Adrenal gland (tissue), 5 donors: ENCODE results near the gene SELENOM.

Experiments
- POLR2A ChIP-seq, 2 donors: fragments of 450-650 bp; IDR thresholded peaks; one replicate each; pipeline ENCODE4 v1.6.1; 2017; ENCODE audit warnings: antibody characterized with exemption in 2 of 2, mild to moderate bottlenecking in 2 of 2, moderate library complexity in 1 of 2
- TF ChIP-seq, protein P1 (sequence below), 6 experiments: fragments of 450-650 bp in 4 of 6; fragments of 200-600 bp in 2 of 6; sonication (generic) in 1 of 6; IDR thresholded peaks; 1 replicate in 5 of 6; 2 replicates in 1 of 6; pipeline versions ENCODE4 v1.5.1 to v1.8.0; 2016 to 2021; ENCODE audit warnings: antibody characterized with exemption in 6 of 6, mild to moderate bottlenecking in 2 of 6, moderate library complexity in 1 of 6
- donor health status: DM: no; HTN: no; CAD: no.

DNA sequence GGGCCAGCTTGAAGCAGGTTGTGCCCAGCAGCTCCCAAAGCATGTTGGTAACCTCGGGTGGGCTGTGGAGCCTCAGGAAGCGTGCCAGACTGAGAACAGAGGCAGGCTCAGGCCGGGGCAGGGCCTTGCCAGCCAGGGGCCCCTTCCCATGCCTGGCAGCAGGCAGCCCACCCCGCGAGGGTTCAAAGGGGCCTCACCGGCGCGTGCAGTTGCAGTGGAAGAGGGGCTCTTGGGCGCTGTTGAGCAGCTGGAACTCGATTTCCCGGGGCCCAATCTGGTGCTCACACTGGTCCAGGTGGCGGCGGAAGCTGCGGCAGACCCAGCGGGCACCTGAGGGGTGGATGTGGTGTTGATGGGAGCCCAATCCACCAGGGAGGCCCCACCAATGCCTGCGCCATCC, 29.3 kb upstream of the SELENOM start:
- TF ChIP-seq, protein P1, sequence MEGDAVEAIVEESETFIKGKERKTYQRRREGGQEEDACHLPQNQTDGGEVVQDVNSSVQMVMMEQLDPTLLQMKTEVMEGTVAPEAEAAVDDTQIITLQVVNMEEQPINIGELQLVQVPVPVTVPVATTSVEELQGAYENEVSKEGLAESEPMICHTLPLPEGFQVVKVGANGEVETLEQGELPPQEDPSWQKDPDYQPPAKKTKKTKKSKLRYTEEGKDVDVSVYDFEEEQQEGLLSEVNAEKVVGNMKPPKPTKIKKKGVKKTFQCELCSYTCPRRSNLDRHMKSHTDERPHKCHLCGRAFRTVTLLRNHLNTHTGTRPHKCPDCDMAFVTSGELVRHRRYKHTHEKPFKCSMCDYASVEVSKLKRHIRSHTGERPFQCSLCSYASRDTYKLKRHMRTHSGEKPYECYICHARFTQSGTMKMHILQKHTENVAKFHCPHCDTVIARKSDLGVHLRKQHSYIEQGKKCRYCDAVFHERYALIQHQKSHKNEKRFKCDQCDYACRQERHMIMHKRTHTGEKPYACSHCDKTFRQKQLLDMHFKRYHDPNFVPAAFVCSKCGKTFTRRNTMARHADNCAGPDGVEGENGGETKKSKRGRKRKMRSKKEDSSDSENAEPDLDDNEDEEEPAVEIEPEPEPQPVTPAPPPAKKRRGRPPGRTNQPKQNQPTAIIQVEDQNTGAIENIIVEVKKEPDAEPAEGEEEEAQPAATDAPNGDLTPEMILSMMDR (IDR thresholded peaks at IDR 0.05), result no peak
- TF ChIP-seq POLR2A (IDR thresholded peaks at IDR 0.05), result no peak
